Hepatocyte (in vitro differentiated cells): ENCODE data around the gene USP20. TPM values are rescaled to one million over a fixed set of nuclear protein-coding genes. Genes with fewer than 3 reads are reported as not detected.

Experiments used
- DNase-seq: peaks from one replicate; pipeline ENCODE4 v3.0.0-alpha.2; 2016; ENCODE audit warnings: low spot score
- H2AFZ ChIP-seq: fragments of 200-600 bp; sonication (generic); 2 replicates; pipeline ENCODE4 v1.6.0; 2016; ENCODE audit warnings: antibody characterized with exemption, mild to moderate bottlenecking
- H3K27ac ChIP-seq: fragments of 200-600 bp; sonication (generic); 2 replicates; pipeline ENCODE4 v1.5.1; 2016; ENCODE audit warnings: mild to moderate bottlenecking
- H3K27me3 ChIP-seq: fragments of 200-600 bp; sonication (generic); 2 replicates; pipeline ENCODE4 v1.6.1; 2016
- H3K36me3 ChIP-seq: fragments of 200-600 bp; sonication (generic); replicated peaks from 2 replicates; pipeline ENCODE4 v1.5.1; 2016; ENCODE audit warnings: low read depth; ENCODE audit not compliant: insufficient read depth
- H3K4me1 ChIP-seq: fragments of 200-600 bp; sonication (generic); 2 replicates; pipeline ENCODE4 v1.5.1; 2016; ENCODE audit warnings: mild to moderate bottlenecking, moderate library complexity; ENCODE audit not compliant: insufficient read depth
- H3K4me2 ChIP-seq: fragments of 200-600 bp; sonication (generic); 2 replicates; pipeline ENCODE4 v1.6.0; 2016
- H3K4me3 ChIP-seq: fragments of 200-600 bp; sonication (generic); 2 replicates; pipeline ENCODE4 v1.5.1; 2016; ENCODE audit warnings: mild to moderate bottlenecking
- H3K79me2 ChIP-seq: fragments of 200-600 bp; sonication (generic); 2 replicates; pipeline ENCODE4 v1.6.0; 2017; ENCODE audit warnings: mild to moderate bottlenecking
- H3K9me2 ChIP-seq: fragments of 200-600 bp; sonication (generic); replicated peaks from 2 replicates; pipeline ENCODE4 v1.6.0; 2017; ENCODE audit warnings: mild to moderate bottlenecking; ENCODE audit not compliant: insufficient read depth
- H3K9me3 ChIP-seq: fragments of 200-600 bp; sonication (generic); 2 replicates; pipeline ENCODE4 v1.5.1; 2016; ENCODE audit warnings: low read depth, mild to moderate bottlenecking
- H4K20me1 ChIP-seq: fragments of 200-600 bp; sonication (generic); 2 replicates; pipeline ENCODE4 v1.6.0; 2016; ENCODE audit warnings: mild to moderate bottlenecking; ENCODE audit not compliant: insufficient read depth, poor library complexity, severe bottlenecking
- EZH2 ChIP-seq: fragments of 200-600 bp; sonication (generic); IDR thresholded peaks from 2 replicates; pipeline ENCODE4 v1.6.1; 2016; ENCODE audit warnings: antibody characterized with exemption, mild to moderate bottlenecking, borderline replicate concordance
- EZH2phosphoT487 ChIP-seq: fragments of 200-600 bp; sonication (generic); IDR thresholded peaks from one replicate; pipeline ENCODE4 v1.6.1; 2018; ENCODE audit warnings: antibody characterized with exemption, mild to moderate bottlenecking, low read depth, moderate library complexity; ENCODE audit not compliant: unreplicated experiment, severe bottlenecking
- WGBS: methylation state at CpG from one replicate; pipeline ENCODE4 v1.1.6; 2016; ENCODE audit warnings: low lambda C conversion rate; ENCODE audit errors: missing lambda C conversion rate; 5-methylcytosine and 5-hydroxymethylcytosine counted together
- polyA plus RNA-seq: library from polyadenylated mRNA; unstranded; fragments of >200 nt; fragmentation: Nextera tagmentation; extraction: Ambion mirVana; gene quantifications from 2 replicates; pipeline ENCODE4 v1.2.1, GENCODE V29; 2016
- total RNA-seq: library from RNA; depleted of rRNA; stranded (reverse); fragments of >200 nt; gene quantifications from 2 replicates; pipeline ENCODE4 v1.2.3, GENCODE V29; 2014
- TF ChIP-seq, protein P1 (sequence below): fragments of 200-600 bp; sonication (generic); IDR thresholded peaks from 2 replicates; pipeline ENCODE4 v1.5.1; 2016; ENCODE audit warnings: antibody characterized with exemption, mild to moderate bottlenecking; ENCODE audit not compliant: poor library complexity

USP20 gene
- total and polyA plus RNA-seq, 2 experiments from 2014 or later = 10.6 to 29.0 TPM

DNA sequence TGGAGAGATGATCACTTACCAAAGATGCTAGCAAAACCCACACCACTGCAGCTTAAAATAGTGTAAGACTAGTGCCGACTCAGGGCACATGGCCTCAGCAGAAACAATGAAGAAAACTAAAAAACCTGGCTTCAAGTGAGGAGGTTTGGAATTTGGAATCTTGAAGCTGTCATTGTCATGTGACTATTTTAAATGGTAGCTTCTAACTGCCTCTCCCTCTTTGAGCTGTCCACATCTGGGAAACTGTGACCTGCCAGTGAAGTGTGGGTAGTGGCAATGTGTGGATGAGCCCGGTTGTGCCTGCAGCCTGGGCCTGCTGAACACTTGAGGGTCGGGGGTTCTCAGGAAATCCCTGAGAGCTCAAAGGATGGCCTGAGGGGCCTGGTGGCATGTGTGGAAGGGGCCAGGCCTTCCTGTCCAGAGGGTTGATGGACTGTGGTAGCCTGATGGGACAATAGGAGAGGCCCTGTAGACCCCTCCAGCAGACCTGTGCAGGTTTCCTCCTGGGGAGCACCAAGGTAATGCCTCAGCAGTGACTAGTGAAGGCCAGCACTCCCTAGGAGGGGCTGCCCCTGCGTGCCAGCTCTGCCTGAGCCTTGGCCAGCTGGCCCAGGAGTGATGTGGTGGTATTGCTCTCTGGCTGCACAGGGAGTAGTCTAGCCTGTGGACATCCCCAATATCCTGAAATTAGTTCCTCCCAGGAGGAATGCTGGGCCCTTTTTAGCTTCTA lies 13.6 kb downstream of the USP20 start:
- H3K36me3 ChIP-seq = no peaks in the 10 kb centered on the region
- no peak overlapping the region for H3K27ac ChIP-seq
- no peak overlapping the region for H2AFZ ChIP-seq
- TF ChIP-seq EZH2 (no peak), EZH2phosphoT487 (no peak)
- TF ChIP-seq, protein P1, sequence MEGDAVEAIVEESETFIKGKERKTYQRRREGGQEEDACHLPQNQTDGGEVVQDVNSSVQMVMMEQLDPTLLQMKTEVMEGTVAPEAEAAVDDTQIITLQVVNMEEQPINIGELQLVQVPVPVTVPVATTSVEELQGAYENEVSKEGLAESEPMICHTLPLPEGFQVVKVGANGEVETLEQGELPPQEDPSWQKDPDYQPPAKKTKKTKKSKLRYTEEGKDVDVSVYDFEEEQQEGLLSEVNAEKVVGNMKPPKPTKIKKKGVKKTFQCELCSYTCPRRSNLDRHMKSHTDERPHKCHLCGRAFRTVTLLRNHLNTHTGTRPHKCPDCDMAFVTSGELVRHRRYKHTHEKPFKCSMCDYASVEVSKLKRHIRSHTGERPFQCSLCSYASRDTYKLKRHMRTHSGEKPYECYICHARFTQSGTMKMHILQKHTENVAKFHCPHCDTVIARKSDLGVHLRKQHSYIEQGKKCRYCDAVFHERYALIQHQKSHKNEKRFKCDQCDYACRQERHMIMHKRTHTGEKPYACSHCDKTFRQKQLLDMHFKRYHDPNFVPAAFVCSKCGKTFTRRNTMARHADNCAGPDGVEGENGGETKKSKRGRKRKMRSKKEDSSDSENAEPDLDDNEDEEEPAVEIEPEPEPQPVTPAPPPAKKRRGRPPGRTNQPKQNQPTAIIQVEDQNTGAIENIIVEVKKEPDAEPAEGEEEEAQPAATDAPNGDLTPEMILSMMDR = no peak
- WGBS = 82% methylated on average over 4 of the region's 4 CpGs
- no peak overlapping the region for H3K4me2 ChIP-seq
- H3K4me3 ChIP-seq = no peak overlapping the region
- no peaks in the 10 kb centered on the region for H4K20me1 ChIP-seq
- no peaks in the 10 kb centered on the region for H3K9me2 ChIP-seq
- H3K79me2 ChIP-seq = no peaks in the 10 kb centered on the region
- no peaks in the 10 kb centered on the region for H3K27me3 ChIP-seq
- DNase-seq = no peak
- no peaks in the 10 kb centered on the region for H3K4me1 ChIP-seq
- H3K9me3 ChIP-seq = no peaks in the 10 kb centered on the region

DNA sequence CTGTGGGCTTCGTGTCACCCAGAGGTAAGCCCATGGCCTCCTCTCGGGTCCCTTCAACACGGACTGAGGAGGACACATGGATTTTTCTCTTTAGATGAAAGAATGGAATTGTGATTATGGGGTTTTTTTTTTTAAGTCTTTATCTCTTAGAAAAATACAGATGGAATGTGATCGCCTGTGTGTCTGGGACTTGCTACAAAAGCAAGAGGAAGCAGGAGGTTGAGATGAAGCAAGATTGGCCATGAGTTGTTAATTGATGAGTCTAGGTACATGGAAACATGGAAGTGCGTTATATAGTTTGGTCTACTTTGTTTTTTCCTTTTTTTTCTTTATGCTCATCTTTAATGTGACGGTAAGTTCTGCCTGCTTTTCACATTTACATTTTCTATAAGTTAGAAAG lies 14.6 kb downstream of the USP20 start:
- 85% methylated on average over 6 of the region's 6 CpGs for WGBS
- H3K4me3 ChIP-seq = no peak overlapping the region
- H3K4me2 ChIP-seq = no peak overlapping the region
- no peaks in the 10 kb centered on the region for H3K9me3 ChIP-seq
- no peaks in the 10 kb centered on the region for H3K9me2 ChIP-seq
- no peak overlapping the region for H2AFZ ChIP-seq
- no peaks in the 10 kb centered on the region for H3K4me1 ChIP-seq
- no peaks in the 10 kb centered on the region for H3K27me3 ChIP-seq
- no peaks in the 10 kb centered on the region for H3K79me2 ChIP-seq
- no peak overlapping the region for H3K27ac ChIP-seq
- DNase-seq = no peak
- TF ChIP-seq EZH2 (no peak), EZH2phosphoT487 (no peak)
- TF ChIP-seq, protein P1 = no peak
- no peaks in the 10 kb centered on the region for H3K36me3 ChIP-seq
- no peaks in the 10 kb centered on the region for H4K20me1 ChIP-seq

DNA sequence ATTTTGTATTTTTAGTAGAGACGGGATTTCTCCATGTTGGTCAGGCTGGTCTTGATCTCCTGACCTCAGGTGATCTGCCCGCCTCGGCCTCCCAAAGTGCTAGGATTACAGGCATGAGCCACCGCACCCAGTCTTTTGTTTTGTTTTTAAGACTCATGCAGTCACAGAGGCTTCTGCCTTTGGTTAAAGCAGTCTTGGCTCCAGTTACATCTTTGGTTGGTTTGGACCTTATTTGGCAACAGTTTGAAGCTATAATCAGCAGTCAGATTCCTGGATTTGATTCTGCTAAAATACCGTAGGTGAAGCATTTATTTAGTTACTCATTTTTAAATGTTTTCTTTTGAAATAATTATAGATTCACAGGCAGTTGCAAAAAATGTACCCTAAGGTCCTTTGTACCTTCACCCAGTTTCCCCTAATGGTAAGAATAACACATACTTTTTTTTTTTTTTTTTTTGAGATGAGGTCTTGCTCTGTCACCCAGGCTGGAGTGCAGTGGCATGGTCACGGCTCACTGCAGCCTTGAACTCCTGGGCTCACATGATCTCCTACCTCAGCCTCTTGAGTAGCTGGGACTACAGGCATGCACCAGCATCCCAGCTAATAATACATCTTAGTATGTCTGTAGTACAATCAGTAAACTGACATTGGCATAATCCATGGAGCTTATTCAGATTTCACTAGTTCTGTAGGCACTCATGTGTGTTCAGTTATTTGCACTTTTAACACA lies 15.7 kb downstream of the USP20 start:
- 82% methylated on average over 6 of the region's 6 CpGs for WGBS
- Histone ChIP-seq H3K4me1 (no peaks in the 10 kb centered on the region), H2AFZ (no peak overlapping the region), H3K79me2 (no peaks in the 10 kb centered on the region), H4K20me1 (no peaks in the 10 kb centered on the region), H3K27me3 (no peaks in the 10 kb centered on the region), H3K4me3 (no peak overlapping the region), H3K27ac (no peak overlapping the region), H3K36me3 (no peaks in the 10 kb centered on the region), H3K9me2 (no peaks in the 10 kb centered on the region), H3K4me2 (no peak overlapping the region), H3K9me3 (no peaks in the 10 kb centered on the region)
- no peak for DNase-seq
- TF ChIP-seq, protein P1 = no peak
- TF ChIP-seq EZH2 (no peak), EZH2phosphoT487 (no peak)
